Measurements from ENCODE around the gene ZNF200.

The ZNF200 gene

DNA sequence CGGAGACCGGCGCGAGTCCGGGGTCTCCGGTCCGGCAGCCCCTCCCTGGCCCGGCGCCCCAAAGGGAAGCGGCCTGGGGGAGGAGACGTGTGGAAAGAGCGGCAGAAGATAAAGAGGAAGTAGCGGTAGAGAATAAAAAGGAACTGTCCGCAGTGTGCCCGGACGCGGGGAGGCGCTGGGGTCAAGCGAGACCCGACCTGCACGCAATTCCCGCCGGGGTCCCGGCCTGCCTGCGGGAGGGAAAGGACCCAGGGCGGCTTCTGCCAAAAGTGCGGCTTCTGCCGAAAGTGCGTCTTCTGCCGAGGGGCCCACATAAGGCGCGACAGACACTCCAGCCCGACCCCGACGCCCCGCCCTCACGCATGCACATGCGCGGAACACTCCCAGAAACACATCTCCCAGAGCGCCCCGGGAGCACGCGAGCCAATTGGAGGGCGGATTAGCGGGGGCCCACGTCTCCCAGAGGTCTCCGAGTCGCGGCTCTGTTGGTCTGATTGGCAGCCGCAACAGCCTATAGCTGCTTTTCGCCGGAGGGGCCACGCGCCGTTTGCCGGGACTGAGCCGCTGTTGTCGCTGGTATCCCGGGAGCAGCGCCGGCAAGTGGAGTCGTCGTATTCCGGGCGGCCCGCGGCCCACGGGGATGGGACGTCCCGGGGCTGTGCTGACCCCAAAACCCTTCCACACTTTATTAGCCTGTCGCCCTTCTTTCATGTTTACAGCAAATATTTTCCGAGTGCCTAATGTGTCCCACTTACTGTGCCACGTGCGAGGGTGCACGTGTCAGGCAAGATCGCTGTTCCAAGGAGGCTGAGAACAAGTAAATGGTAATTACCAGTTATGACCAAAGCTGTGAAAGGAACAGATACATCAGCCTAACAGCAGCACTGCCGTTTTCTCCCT lies 29.4 kb upstream of the ZNF200 start:
- Mint-ChIP-seq H3K4me3 (peak overlapping the region; percentile 86), H3K36me3 (ENCODE audit: low read depth) (peaks cover 29% of the 10 kb centered on the region), H3K4me1 (ENCODE audit: low read depth) (peaks cover 17% of the 10 kb centered on the region), H3K9me3 (peaks cover 30% of the 10 kb centered on the region), H3K27me3 (ENCODE audit: low read depth) (no peaks in the 10 kb centered on the region), H3K27ac (peak overlapping the region; percentile 93)

DNA sequence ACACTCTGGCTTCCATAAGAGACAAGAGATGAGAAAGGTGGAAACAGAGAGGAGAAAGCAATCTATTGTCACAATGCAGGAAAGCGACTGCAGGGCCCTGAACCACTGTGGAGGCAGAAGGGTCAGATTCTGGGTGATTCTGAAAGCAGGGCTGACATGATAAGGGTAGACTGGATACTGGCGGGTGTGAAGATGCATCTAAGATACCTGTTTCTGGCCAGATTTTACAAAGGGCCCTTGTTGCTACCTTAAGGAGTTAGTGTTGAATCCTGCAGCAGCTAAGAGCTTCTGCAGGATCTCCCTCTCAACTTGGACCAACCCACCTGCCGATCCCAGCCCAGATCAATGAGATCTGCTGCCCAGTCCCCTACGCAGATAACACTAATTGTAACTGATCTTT lies 27.6 kb upstream of the ZNF200 start:
- Mint-ChIP-seq H3K36me3 (ENCODE audit: low read depth) (peaks cover 17% of the 10 kb centered on the region), H3K27me3 (ENCODE audit: low read depth) (no peaks in the 10 kb centered on the region), H3K4me3 (peak overlapping the region; percentile 86), H3K27ac (peak overlapping the region; percentile 77), H3K4me1 (ENCODE audit: low read depth) (peaks cover 17% of the 10 kb centered on the region), H3K9me3 (peaks cover 22% of the 10 kb centered on the region)

DNA sequence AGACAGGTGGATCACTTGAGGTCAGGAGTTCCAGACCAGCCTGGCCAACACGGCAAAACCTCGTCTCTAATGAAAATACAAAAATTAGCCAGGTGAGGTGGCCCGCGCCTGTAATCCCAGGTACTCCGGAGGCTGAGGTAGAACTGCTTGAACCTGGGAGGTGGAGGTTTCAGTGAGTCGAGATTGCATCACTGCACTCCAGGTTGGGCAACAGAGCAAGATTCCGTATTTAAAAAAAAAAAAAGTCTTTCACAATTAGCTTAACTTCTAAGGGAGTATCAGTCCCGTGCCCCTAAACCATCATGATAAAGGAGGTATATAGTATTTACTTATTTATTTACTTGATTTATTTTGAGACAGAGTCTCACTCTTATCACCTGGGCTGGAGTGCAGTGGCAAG lies 24.9 kb upstream of the ZNF200 start:
- Mint-ChIP-seq H3K9me3 (peaks cover 21% of the 10 kb centered on the region), H3K27me3 (ENCODE audit: low read depth) (no peaks in the 10 kb centered on the region), H3K36me3 (ENCODE audit: low read depth) (peaks cover 4% of the 10 kb centered on the region), H3K4me3 (no peak overlapping the region), H3K27ac (no peak overlapping the region), H3K4me1 (ENCODE audit: low read depth) (peaks cover 19% of the 10 kb centered on the region)

DNA sequence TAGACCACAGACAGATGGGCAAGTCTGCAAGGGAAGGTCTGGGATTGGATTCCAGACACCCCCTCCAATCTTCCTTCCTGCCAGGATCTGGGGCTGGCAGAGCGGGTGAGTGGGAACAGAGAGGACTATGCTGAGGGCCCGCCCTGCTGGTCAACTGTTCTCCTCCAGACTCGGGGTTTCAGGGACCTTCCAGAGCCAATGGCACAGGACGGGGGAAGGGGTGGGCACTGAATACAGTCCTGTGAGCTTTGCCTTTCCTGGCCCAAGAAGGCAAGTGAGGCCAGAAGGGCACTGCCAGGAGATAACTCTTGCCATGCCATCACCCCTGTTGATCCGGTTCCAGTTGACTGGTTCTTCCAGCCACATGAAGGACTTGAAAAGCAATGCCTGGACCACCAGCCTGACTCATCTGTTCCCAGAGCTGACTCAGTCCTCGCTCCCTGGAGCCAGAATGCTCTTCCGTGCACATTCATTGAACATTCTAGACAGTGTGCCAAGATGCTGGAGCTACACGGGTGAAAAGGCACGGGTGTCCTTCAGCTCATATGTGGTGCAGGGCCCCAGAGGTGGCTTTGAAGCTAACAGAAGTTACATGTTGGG lies 22.0 kb upstream of the ZNF200 start:
- Mint-ChIP-seq H3K4me1 (ENCODE audit: low read depth) (peaks cover 2% of the 10 kb centered on the region), H3K36me3 (ENCODE audit: low read depth) (peaks cover 1% of the 10 kb centered on the region), H3K27ac (no peak overlapping the region), H3K4me3 (no peak overlapping the region), H3K9me3 (peaks cover 3% of the 10 kb centered on the region), H3K27me3 (ENCODE audit: low read depth) (no peaks in the 10 kb centered on the region)

DNA sequence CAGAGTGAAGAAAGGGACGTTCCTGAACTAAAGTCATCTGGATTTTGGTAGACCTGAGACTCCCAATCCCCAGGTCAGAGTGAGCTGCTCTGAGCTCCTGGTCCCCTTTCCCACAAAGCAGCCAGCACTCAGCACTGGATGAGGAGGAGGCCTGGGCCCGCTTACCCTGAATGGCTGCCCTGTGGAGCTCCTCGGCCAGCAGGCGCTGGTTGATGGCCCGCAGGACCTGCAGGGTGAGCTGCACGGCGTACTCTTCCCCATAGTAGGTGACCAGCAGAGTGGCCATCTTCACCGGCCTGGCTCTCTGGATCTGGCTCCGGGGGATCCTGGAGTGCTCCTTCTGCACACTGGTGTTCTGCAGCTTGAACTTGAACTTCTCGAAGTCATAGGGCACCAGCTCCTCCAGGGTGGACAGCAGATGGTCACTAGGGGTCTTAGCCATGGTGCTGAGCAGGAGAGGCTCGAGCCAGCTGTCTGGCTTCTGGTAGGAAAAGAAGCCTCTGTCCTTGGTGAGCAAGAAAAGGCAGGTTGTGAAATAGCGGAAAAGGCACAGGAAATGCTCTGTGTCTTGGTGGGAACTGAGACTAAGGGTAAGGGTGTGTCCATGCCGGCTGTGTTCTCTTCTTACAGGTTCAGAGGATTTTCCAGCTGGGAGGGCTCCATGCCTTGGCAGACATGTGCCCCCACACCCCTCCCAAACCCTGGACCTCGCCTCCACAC lies 21.3 kb upstream of the ZNF200 start, which contains the start of gene MEFV:
TSS of gene MEFV (minus strand) at position 488 of the 720 bp plus-strand sequence. CDS start at position 442, 46 bp downstream.
- Mint-ChIP-seq H3K27me3 (ENCODE audit: low read depth) (no peaks in the 10 kb centered on the region), H3K4me3 (no peak within 1 kb of the TSS), H3K36me3 (ENCODE audit: low read depth) (peaks cover under 1% of the 10 kb centered on the region), H3K4me1 (ENCODE audit: low read depth) (peaks cover 2% of the 10 kb centered on the region), H3K9me3 (peaks cover 3% of the 10 kb centered on the region), H3K27ac (no peak within 1 kb of the TSS)

DNA sequence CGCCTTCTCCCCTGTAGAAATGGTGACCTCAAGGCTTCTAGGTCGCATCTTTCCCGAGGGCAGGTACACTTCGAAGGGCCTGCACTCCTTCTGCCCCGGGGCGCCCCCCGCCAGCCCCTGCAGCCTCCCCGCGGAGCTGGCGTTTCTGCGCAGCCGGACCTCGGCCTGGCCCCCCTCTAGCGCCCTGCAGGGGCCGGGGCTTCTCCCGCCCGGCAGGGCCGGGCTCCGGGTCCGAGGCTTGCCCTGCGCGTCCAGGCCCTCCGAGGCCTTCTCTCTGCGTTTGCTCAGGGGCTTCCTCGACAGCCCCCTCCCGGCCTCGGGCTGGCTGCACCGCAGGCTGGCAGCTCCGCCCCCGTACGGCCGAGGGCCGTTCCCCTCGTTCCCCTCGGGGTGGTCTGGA lies 19.4 kb upstream of the ZNF200 start:
- Mint-ChIP-seq H3K9me3 (peaks cover 10% of the 10 kb centered on the region), H3K4me1 (ENCODE audit: low read depth) (peaks cover 2% of the 10 kb centered on the region), H3K4me3 (no peak overlapping the region), H3K27ac (no peak overlapping the region), H3K27me3 (ENCODE audit: low read depth) (peaks cover 3% of the 10 kb centered on the region), H3K36me3 (ENCODE audit: low read depth) (no peaks in the 10 kb centered on the region)

DNA sequence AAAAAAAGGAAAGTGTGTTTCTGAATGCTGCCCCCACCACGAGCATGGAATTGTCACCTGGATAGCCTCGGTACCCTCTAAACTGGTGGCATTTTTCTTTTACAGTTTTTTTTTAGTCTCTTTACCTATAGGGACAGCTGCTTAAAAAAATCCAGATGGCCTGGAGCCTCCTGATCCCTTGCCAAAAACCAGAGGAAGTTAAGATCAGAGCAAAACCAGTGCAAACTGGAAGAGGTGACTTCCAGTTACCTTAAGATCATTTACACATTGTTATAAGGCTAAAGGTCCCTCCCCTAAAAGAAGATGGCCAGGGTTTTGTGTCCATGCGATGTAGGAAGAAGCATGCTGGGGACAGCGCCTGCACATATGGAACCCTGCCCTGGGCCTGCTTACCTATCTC lies 18.0 kb upstream of the ZNF200 start:
- Mint-ChIP-seq H3K4me1 (ENCODE audit: low read depth) (peaks cover 2% of the 10 kb centered on the region), H3K27ac (no peak overlapping the region), H3K4me3 (no peak overlapping the region), H3K27me3 (ENCODE audit: low read depth) (peaks cover 3% of the 10 kb centered on the region), H3K36me3 (ENCODE audit: low read depth) (no peaks in the 10 kb centered on the region), H3K9me3 (peaks cover 6% of the 10 kb centered on the region)

DNA sequence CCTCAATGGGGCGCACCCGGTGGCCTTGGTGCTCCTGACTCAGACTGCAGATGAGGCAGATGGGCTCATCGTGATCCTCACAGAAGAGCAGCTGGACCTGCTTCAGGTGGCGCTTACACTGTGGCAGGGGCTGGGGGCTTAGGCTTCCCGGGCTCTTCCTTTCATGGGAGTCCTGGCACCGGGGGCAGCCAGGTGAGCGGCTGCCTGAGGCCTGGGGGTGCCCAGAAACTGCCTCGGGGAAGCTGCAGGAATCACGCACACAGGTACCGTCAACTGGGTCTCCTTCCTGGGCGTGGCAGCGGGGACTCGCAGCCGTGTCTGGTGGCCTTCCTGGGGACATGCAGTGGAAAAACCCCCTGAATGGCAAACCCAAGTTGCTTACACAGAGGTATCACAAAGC lies 14.5 kb upstream of the ZNF200 start:
- H3K4me3 Mint-ChIP-seq, result no peak overlapping the region
- H3K27ac Mint-ChIP-seq, result no peak overlapping the region
- H3K4me1 Mint-ChIP-seq (ENCODE audit: low read depth), result no peaks in the 10 kb centered on the region
- peaks cover 6% of the 10 kb centered on the region for H3K9me3 Mint-ChIP-seq
- H3K36me3 Mint-ChIP-seq (ENCODE audit: low read depth), result no peaks in the 10 kb centered on the region
- peaks cover 3% of the 10 kb centered on the region for H3K27me3 Mint-ChIP-seq (ENCODE audit: low read depth)

DNA sequence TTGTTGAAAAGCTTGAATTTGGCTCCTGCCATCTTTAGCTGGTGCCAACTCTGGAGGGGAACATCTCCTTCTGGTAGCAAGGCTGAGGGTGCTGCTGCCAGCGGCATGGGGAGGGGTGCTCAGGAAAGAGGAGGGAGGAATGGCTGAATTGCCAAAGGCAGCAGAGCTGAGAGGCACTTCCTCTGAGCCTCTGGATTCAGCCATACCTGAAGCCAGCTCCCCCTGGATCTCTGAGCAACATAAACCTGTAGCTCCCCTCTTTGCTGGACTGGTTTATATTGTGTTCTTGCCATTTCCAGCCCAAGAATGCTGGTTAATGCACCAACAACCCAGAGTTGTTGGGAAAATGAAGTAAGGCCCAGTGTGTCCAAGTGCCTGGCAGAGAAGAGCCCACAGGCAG lies 14.1 kb upstream of the ZNF200 start:
- Mint-ChIP-seq H3K36me3 (ENCODE audit: low read depth) (no peaks in the 10 kb centered on the region), H3K9me3 (peaks cover 8% of the 10 kb centered on the region), H3K27ac (no peak overlapping the region), H3K4me3 (no peak overlapping the region), H3K27me3 (ENCODE audit: low read depth) (peaks cover 3% of the 10 kb centered on the region), H3K4me1 (ENCODE audit: low read depth) (no peaks in the 10 kb centered on the region)

DNA sequence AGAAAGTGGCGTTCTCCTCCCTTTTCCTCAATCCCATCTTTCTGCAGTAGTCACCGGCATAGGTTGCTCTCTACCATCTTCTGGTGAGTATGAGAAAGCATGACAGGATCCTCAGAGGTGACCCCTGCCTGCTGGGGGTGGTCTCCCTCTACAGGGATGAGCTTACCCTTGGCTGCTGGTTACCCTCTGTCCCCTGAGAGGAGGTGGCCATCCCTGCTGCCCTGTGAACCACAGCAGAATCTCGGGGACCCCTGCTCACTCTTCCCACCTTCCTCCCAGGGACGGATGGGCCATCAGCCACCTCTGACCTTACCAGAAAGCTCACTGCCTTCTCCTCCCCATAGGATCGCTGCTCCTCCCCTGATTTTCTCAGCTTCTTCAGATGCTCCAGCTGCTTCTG lies 13.6 kb upstream of the ZNF200 start:
- peaks cover 13% of the 10 kb centered on the region for H3K9me3 Mint-ChIP-seq
- H3K27me3 Mint-ChIP-seq (ENCODE audit: low read depth), result peaks cover 3% of the 10 kb centered on the region
- no peaks in the 10 kb centered on the region for H3K36me3 Mint-ChIP-seq (ENCODE audit: low read depth)
- no peaks in the 10 kb centered on the region for H3K4me1 Mint-ChIP-seq (ENCODE audit: low read depth)
- no peak overlapping the region for H3K4me3 Mint-ChIP-seq
- no peak overlapping the region for H3K27ac Mint-ChIP-seq

DNA sequence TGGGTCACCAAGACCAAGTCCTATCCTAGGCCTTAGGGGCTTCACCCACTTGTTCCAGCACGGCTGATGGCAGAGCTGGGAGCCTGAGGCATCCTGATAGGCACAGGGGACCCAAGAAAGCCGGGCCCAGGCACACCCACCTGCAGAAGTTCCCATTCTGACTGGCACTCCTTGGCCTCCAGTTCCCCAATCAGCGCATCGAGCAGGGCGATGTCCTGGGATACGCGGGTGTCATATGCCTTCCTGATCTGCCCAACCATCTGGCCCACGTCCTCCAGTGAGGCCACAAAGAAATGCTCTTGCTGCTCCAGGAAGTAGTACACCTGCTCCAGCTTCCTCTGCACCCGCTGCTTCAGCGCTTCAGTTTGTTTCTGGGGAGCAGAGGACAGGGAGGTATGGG lies 11.9 kb upstream of the ZNF200 start:
- Mint-ChIP-seq H3K27me3 (ENCODE audit: low read depth) (peaks cover 3% of the 10 kb centered on the region), H3K27ac (no peak overlapping the region), H3K4me1 (ENCODE audit: low read depth) (no peaks in the 10 kb centered on the region), H3K4me3 (no peak overlapping the region), H3K9me3 (peaks cover 14% of the 10 kb centered on the region), H3K36me3 (ENCODE audit: low read depth) (no peaks in the 10 kb centered on the region)

DNA sequence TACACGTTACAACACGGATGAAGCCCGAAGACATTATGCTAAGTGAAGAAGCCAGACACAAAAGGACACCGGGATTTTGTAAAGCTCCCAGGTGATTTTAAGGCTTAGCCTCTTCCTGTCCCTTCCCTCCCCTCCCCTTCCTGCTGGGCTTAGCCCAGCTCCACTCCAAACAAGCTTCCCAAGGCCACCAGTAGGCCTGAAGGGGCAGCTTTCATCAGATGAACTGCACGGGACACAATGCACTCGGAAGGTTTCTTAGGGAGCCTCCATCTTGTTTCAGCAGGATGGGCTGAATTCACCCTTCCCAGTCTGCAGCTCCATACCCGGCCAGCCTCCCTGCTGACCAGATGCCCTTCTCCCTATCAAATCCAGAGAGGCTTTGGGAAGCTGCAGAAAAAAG lies 11.0 kb upstream of the ZNF200 start:
- Mint-ChIP-seq H3K4me1 (ENCODE audit: low read depth) (no peaks in the 10 kb centered on the region), H3K36me3 (ENCODE audit: low read depth) (no peaks in the 10 kb centered on the region), H3K4me3 (no peak overlapping the region)

DNA sequence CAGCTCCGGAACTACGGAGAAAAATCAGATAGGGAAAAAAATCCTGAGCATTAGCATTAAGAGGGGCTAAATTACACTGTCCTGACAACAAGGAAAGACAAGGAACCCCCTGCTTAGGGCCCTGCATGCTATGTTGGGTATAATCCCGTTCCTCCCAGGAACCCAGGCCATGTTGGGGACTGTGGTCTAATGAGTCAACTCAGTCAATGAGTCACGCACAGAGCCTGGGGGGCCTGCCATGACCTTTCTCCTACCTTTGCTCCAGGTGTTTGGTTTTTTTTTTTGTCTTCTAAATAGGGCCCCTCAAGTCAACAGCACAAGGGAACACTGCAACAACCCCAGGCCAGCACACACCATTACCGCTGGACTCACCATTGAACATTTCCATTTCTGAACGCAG lies 8.9 kb upstream of the ZNF200 start:
- Mint-ChIP-seq H3K9me3 (peaks cover 8% of the 10 kb centered on the region), H3K4me3 (no peak overlapping the region), H3K27ac (no peak overlapping the region), H3K27me3 (ENCODE audit: low read depth) (no peaks in the 10 kb centered on the region), H3K4me1 (ENCODE audit: low read depth) (no peaks in the 10 kb centered on the region), H3K36me3 (ENCODE audit: low read depth) (no peaks in the 10 kb centered on the region)

More for the DNA sequence above, 11.0 kb upstream of the ZNF200 start:
- H3K27ac Mint-ChIP-seq, result no peak overlapping the region
- peaks cover under 1% of the 10 kb centered on the region for H3K27me3 Mint-ChIP-seq (ENCODE audit: low read depth)
- H3K9me3 Mint-ChIP-seq, result peaks cover 12% of the 10 kb centered on the region

DNA sequence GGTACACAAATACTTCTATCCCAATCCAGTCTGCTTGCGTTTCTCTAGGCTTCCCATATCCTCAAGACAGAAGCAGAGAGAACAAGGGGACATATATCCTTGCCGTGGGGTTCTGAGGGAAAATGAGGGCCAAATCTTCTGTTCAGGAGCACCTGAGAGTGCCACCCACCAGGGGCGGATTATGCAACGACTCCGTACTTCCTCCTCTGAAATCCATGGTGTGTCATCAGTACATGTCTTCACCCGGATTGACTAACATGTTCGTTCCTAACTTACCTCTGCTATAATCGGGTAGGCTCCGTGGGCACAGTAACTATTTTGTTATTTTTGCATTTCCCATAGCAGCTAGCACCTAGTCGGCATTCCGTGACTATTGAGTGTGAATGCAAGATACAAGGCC lies 7.8 kb upstream of the ZNF200 start:
- no peak overlapping the region for H3K4me3 Mint-ChIP-seq
- no peaks in the 10 kb centered on the region for H3K27me3 Mint-ChIP-seq (ENCODE audit: low read depth)
- no peaks in the 10 kb centered on the region for H3K4me1 Mint-ChIP-seq (ENCODE audit: low read depth)
- peaks cover 8% of the 10 kb centered on the region for H3K9me3 Mint-ChIP-seq
- H3K36me3 Mint-ChIP-seq (ENCODE audit: low read depth), result no peaks in the 10 kb centered on the region
- no peak overlapping the region for H3K27ac Mint-ChIP-seq

DNA sequence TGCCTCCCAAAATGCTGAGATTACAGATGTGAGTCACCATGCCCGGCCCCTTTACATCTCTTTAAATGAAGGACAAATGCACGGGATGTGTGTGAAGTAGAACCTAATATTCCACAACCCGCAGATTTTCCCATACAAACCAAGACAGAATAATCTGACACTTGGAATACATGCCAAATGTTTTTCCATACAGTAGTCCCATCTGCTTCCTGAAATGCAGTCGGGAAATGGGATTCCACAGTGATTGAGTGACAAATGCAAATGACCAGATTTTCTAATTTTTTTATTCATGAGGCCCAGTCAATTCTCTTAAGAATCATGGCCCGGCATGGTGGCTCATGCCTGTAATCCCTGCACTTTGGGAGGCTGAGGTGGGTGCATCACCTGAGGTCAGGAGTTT lies 6.8 kb upstream of the ZNF200 start:
- Mint-ChIP-seq H3K4me1 (ENCODE audit: low read depth) (no peaks in the 10 kb centered on the region), H3K9me3 (peaks cover 12% of the 10 kb centered on the region), H3K27me3 (ENCODE audit: low read depth) (no peaks in the 10 kb centered on the region), H3K4me3 (no peak overlapping the region), H3K27ac (no peak overlapping the region), H3K36me3 (ENCODE audit: low read depth) (no peaks in the 10 kb centered on the region)

Data from T-helper 1 cell treated with Interleukin-12 subunit alpha and Interleukin-12 subunit beta and Interleukin-4 antibody, amounts not matched to agents 30 μg/mL and 1 μg/mL, for 36 hours (primary cell).